VCaP (cell line): ENCODE data around the gene LPP.

ENCODE experiments used
- H3K27ac ChIP-seq: fragments of 450-650 bp; 2 replicates; pipeline ENCODE4 v1.5.1; 2017
- TF ChIP-seq, protein P1 (sequence below): fragments of 450-650 bp; conservative IDR thresholded peaks from 2 replicates; pipeline ENCODE4 v1.5.1; 2017; ENCODE audit warnings: mild to moderate bottlenecking, moderate library complexity

LPP gene

DNA sequence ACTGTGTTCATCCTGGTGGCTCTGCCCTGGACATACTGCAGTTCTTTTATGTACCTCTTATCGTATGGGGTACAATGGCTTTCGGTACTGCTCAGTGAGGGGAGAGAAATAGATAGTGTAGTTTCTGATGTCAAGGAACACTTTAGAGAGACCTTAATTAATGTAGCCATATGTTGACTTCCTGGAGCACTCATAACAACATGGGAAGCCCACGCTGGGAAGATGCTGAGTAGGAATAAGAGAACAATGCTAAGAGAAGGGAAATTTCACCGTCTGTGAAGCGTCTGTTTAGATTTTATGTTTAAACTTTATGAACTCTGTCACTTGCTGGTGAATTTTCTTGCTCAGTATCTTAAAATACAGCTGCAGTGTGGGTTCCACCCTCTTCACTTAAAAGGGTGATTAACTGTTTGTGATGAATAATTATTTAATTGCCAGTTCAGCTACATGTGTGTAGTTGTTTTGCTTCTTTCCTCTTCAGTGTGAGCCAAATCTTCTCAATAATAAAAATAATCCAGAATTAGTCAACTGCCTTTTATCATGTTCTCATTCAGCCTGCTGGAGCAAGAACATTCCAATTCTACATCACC, 644.7 kb downstream of the LPP start:
- H3K27ac ChIP-seq = no peak overlapping the region
- TF ChIP-seq, protein P1, sequence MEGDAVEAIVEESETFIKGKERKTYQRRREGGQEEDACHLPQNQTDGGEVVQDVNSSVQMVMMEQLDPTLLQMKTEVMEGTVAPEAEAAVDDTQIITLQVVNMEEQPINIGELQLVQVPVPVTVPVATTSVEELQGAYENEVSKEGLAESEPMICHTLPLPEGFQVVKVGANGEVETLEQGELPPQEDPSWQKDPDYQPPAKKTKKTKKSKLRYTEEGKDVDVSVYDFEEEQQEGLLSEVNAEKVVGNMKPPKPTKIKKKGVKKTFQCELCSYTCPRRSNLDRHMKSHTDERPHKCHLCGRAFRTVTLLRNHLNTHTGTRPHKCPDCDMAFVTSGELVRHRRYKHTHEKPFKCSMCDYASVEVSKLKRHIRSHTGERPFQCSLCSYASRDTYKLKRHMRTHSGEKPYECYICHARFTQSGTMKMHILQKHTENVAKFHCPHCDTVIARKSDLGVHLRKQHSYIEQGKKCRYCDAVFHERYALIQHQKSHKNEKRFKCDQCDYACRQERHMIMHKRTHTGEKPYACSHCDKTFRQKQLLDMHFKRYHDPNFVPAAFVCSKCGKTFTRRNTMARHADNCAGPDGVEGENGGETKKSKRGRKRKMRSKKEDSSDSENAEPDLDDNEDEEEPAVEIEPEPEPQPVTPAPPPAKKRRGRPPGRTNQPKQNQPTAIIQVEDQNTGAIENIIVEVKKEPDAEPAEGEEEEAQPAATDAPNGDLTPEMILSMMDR = no peak

DNA sequence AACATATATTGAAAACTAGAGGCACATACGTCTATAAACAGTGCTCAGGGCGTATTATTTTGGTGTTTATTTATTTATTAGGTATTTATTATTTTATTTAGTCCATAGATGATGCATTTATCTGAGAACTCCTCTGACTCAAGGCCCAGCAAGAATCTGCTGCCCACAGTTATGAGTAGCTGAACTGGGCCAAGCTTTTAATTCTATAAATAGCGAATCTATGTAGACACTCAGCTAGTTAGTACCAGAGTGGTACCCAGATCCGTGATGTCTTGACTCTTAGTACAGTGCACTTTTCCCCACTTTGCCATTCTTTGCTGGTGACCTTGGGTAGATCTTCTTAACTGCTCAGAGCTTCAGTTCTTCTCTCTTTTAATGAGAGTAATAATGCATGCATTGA, 647.4 kb downstream of the LPP start:
- no peak overlapping the region for H3K27ac ChIP-seq
- TF ChIP-seq, protein P1 = no peak

DNA sequence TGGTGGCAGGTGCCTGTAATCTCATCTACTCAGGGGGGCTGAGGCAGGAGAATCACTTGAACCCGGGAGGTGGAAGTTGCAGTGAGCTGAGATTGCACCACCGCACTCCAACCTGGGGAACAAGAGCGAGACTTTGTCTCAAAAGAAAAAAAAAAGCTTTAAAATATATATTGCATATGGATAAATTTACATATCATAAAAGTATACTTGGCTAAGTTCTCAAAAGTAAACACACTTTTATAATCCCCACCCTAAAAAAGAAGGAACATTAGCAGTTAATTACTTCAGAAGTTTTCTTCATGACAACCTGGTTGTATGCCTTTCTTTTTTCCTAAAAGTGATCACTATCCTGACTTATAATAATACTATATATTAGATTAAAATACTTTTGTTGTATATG, 648.7 kb downstream of the LPP start:
- H3K27ac ChIP-seq = no peak overlapping the region
- TF ChIP-seq, protein P1 = no peak

DNA sequence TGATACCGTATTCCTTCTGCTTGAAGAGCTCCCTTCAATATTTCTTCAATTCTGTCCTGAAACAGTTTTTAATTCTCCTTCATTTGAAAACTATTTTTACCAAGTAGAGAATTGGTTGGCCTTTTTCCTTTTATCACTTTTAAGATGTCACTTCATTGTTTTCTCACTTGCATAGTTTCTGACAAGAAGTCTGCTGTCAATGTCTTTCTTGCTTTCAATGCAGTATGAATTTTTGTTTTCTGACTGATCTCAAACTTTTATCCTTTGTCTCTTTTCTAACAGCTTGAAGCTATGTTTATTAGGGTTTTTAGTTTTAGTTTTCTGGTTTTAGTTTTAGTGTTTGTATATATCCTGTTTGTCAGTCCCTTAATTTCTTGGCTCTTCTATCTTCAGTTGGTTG, 653.0 kb downstream of the LPP start:
- no peak overlapping the region for H3K27ac ChIP-seq
- TF ChIP-seq, protein P1 = no peak

DNA sequence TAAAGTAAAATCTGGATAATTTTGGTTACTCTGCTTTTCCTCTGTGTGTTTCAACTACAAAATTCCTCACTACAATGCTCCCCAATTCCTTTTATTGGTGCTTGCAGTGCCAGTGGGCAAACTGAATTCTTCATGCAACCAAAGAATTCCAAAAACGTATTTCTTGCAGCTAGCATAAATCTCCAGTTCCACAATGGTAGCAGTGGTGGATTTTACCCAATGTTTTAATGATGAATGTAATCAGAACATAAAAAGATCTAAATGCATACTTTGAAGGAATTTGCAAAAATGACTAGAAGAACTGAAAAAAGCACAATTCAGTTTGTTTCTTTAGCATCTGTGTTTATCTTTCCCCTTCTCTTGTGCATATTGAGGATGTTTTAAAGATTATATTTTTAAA, 658.2 kb downstream of the LPP start:
- TF ChIP-seq, protein P1 = no peak
- no peak overlapping the region for H3K27ac ChIP-seq

DNA sequence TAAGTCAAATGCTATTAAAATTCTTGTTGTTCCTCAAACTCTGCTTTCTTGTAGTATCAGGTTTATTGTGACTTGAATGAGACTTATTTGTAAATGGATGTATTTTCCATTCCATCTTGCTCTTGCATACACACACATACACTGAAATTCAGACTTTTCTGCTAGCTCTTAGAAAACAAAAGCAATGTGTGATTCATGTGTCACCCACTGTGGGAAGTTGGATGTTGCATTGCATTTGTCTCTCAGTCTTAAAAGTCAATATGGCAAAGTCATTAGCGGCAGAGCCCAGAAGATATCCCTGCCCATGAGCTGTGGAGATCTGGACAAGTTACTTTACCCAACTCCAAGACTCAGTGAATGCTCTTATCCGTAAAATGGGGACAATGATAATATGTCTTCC, 660.6 kb downstream of the LPP start:
- TF ChIP-seq, protein P1 = no peak
- H3K27ac ChIP-seq = no peak overlapping the region

DNA sequence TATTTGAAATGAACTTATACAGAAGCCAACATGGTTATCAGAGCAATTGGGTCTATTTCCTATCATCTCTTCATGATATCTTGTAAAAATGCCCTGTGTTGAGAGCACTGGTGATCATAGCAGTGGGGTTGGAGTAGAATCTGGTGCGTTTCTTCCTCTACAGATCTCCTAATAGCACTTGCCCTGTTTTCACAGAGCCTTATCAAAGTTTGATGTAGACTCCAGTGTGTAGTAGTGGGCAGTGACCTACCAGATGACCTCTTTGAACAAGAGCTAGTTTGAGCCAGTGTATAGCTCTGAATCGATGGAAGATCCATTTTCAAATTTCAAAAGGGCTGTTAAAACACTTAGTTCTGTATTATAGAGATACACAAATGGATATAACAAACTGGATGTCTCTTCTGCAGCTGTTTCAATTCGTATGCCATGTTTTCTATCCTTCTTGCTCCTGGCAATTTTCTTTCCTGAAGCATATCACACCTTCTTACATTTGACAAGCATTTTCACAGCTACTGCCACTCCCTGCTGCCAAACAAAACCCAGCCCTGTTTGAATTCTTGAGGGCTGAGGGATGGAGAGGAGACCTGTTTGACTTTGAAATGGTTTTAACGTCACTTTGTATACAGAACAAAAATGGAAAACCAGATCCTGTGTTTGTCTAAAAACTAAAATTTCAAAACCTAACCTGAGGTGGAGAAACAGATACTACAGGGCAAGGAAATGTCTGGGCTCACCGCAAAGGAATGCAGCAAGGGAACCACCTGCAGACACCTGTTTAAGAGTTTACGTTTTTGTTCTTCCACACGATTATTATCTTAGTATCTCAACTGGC, 663.4 kb downstream of the LPP start:
- H3K27ac ChIP-seq = no peak overlapping the region

More for the DNA sequence above, 663.4 kb downstream of the LPP start:
- TF ChIP-seq, protein P1 = no peak
